Stomach (tissue), 9 donors: ENCODE results near the gene VDR. TPM values are rescaled to one million over a fixed set of nuclear protein-coding genes. Genes with fewer than 3 reads are reported as not detected.

Experiments
- DNase-seq, 2 donors: peaks; one replicate each; pipeline versions ENCODE4 v3.0.0 to v3.0.0-alpha.2; 2013 to 2019
- H3K27ac ChIP-seq, 5 donors: fragments of 200-600 bp in 4 of 5; sonication (generic) in 4 of 5; one replicate each; pipeline ENCODE4 v1.5.1; 2013 to 2019; ENCODE audit warnings: mild to moderate bottlenecking in 1 of 5, moderate library complexity in 1 of 5
- H3K27me3 ChIP-seq, 3 donors: fragments of 200-600 bp; sonication (generic); one replicate each; pipeline ENCODE4 v1.5.1; 2017 to 2019; ENCODE audit warnings: mixed run types in 1 of 3
- H3K36me3 ChIP-seq, 4 donors: fragments of 200-600 bp; sonication (generic); 1 replicate in 3 of 4; 2 replicates in 1 of 4; pipeline ENCODE4 v1.5.1; 2016 to 2019
- H3K4me1 ChIP-seq, 4 donors: fragments of 200-600 bp; sonication (generic); one replicate each; pipeline ENCODE4 v1.5.1; 2016 to 2019
- H3K4me3 ChIP-seq, 4 donors: fragments of 200-600 bp; sonication (generic) in 3 of 4; one replicate each; pipeline ENCODE4 v1.5.1; 2016 to 2019; ENCODE audit warnings: mild to moderate bottlenecking in 1 of 4
- H3K9me3 ChIP-seq, 4 donors: fragments of 200-600 bp; sonication (generic); one replicate each; pipeline ENCODE4 v1.5.1; 2016 to 2019
- CTCF ChIP-seq, 7 experiments: fragments of 450-650 bp in 4 of 7; fragments of 200-600 bp in 3 of 7; sonication (generic) in 3 of 7; IDR thresholded peaks; one replicate each; pipeline ENCODE4 v1.5.1; 2016 to 2019; ENCODE audit warnings: antibody characterized with exemption in 7 of 7, control low read depth in 2 of 7, mild to moderate bottlenecking in 1 of 7
- EP300 ChIP-seq: sonication (generic); formaldehyde crosslinking; IDR thresholded peaks from one replicate; pipeline ENCODE4 v1.6.1; 2017; ENCODE audit warnings: antibody characterized with exemption
- POLR2A ChIP-seq, 4 donors: fragments of 450-650 bp; IDR thresholded peaks; one replicate each; pipeline ENCODE4 v1.6.1; 2016; ENCODE audit warnings: antibody characterized with exemption in 4 of 4, control low read depth in 2 of 4, mild to moderate bottlenecking in 1 of 4, moderate library complexity in 1 of 4
- POLR2AphosphoS5 ChIP-seq, 3 donors: sonication (generic); formaldehyde crosslinking; IDR thresholded peaks; one replicate each; pipeline ENCODE4 v1.6.1; 2016; ENCODE audit warnings: antibody characterized with exemption in 3 of 3
- WGBS, 5 donors: extraction: QIAGEN DNeasy Blood & Tissue Kit in 3 of 5; methylation state at CpG; one replicate each; pipeline versions ENCODE4 v1.1.5 to v1.1.7; 2013 to 2018; 5-methylcytosine and 5-hydroxymethylcytosine counted together
- intact Hi-C: fragments of 100-400 bp; cut with DNase I; formaldehyde crosslinking; loops from one replicate; pipeline ENCODE4 v1.15.1; 2023; ENCODE audit warnings: low total_unique reads
- polyA plus RNA-seq, 3 donors: library from polyadenylated mRNA; stranded (reverse); fragments of 200-250 nt; gene quantifications; one replicate each; pipeline ENCODE4 v1.2.3, GENCODE V29; 2013
- total RNA-seq, 5 donors: library from RNA; depleted of rRNA; stranded (reverse); fragments of >200 nt; gene quantifications; one replicate each; pipeline versions ENCODE4 v1.1.0 to v1.2.3, GENCODE V29; 2014 to 2016
- donor health status: healthy with polysubstance abuse.
- donor health status: Bipolar disorder and iron deficiency.
- donor health status: healthy.

Gene VDR
- total and polyA plus RNA-seq, 8 donors = 2.8 to 22.3 (median 4.7) TPM

- no peak for DNase-seq
- peak overlapping the region in 1 of 5 donors; percentile 44 for H3K27ac ChIP-seq
- no peak overlapping the region for H3K4me3 ChIP-seq
- no peaks in the 10 kb centered on the region for H3K36me3 ChIP-seq
- intact Hi-C loops = no loop called here
- H3K9me3 ChIP-seq = no peaks in the 10 kb centered on the region
- peaks cover 0 to 22% (median 0%) of the 10 kb centered on the region in 3 donors for H3K27me3 ChIP-seq
- peaks cover 28 to 63% (median 35%) of the 10 kb centered on the region in 4 donors for H3K4me1 ChIP-seq
- TF ChIP-seq EP300 (no peak), POLR2A (IDR thresholded peaks at IDR 0.05) (no peak), CTCF (IDR thresholded peaks at IDR 0.05) (no peak), POLR2AphosphoS5 (IDR thresholded peaks at IDR 0.05) (no peak)
Observed at GRCh38 chr12:47902131-47902639, 2.6 kb downstream of the VDR start.

DNA sequence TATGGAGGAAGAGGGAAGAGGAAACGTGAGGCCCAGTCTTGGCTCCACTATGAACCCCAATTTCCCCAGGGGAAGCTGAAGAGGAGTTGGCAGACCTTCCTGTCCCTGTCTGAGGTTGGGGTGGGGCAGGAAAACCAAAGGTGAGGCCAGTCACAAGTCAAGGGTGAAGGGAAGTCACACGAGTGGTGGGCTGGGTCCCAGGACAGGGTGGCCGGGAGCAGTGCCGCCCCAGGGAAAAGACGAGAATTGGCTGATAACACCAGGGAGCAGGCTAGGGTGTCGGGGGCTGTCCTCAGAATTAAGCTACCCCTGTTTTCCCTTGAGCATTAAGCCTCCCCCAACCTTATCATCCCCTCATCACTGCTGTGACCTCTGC lies 3.1 kb downstream of the VDR start:
- no peak for DNase-seq
- 65 to 86% (median 71%) methylated on average over 6 of the region's 6 CpGs for WGBS, 5 donors
- Histone ChIP-seq H3K4me3 (no peak overlapping the region), H3K9me3 (no peaks in the 10 kb centered on the region), H3K36me3 (no peaks in the 10 kb centered on the region), H3K27me3 (peaks cover 0 to 22% (median 0%) of the 10 kb centered on the region in 3 donors), H3K4me1 (peaks cover 28 to 68% (median 35%) of the 10 kb centered on the region in 4 donors), H3K27ac (peak overlapping the region in 1 of 5 donors; percentile 44)
- intact Hi-C loops = no loop called here
- TF ChIP-seq CTCF (IDR thresholded peaks at IDR 0.05) (no peak), POLR2A (IDR thresholded peaks at IDR 0.05) (no peak), EP300 (no peak), POLR2AphosphoS5 (IDR thresholded peaks at IDR 0.05) (no peak)

GRCh38 chr12:47901063-47901717 lies 3.6 kb downstream of the VDR start:
- intact Hi-C loops = no loop called here
- H3K4me3 ChIP-seq = no peak overlapping the region
- peaks cover 0 to 22% (median 0%) of the 10 kb centered on the region in 3 donors for H3K27me3 ChIP-seq
- no peak for TF ChIP-seq POLR2A (IDR thresholded peaks at IDR 0.05)
- TF ChIP-seq EP300 = no peak
- TF ChIP-seq POLR2AphosphoS5 (IDR thresholded peaks at IDR 0.05) = no peak
- TF ChIP-seq CTCF (IDR thresholded peaks at IDR 0.05) = no peak
- H3K27ac ChIP-seq = peak overlapping the region in 2 of 5 donors; percentile 21 to 54
- H3K4me1 ChIP-seq = peaks cover 28 to 73% (median 35%) of the 10 kb centered on the region in 4 donors
- no peaks in the 10 kb centered on the region for H3K36me3 ChIP-seq
- 69 to 89% (median 74%) methylated on average over 10 of the region's 10 CpGs for WGBS, 5 donors
- DNase-seq = peak in 1 of 2 donors; percentile 41
- no peaks in the 10 kb centered on the region for H3K9me3 ChIP-seq

- Histone ChIP-seq H3K27ac (peak overlapping the region in 3 of 5 donors; percentile 21 to 54 (median 27)), H3K4me3 (no peak overlapping the region)
- intact Hi-C loops = no loop called here
Observed at GRCh38 chr12:47900131-47901062, 4.4 kb downstream of the VDR start.

More at GRCh38 chr12:47900131-47901062, 4.4 kb downstream of the VDR start:
- WGBS, 5 donors = 41 to 65% (median 51%) methylated on average over 7 to 8 of the region's 8 CpGs
- DNase-seq = peak; percentile 44 to 79
- Histone ChIP-seq H3K27me3 (peaks cover 0 to 16% (median 0%) of the 10 kb centered on the region in 3 donors), H3K36me3 (no peaks in the 10 kb centered on the region), H3K9me3 (no peaks in the 10 kb centered on the region), H3K4me1 (peaks cover 26 to 68% (median 30%) of the 10 kb centered on the region in 4 donors)
- TF ChIP-seq POLR2A (IDR thresholded peaks at IDR 0.05) (no peak), CTCF (IDR thresholded peaks at IDR 0.05) (peak in 2 of 7 experiments; percentile 14 to 28)
